ENCODE measurements around the gene TOP2B. TPM values are rescaled to one million over a fixed set of nuclear protein-coding genes. Genes with fewer than 3 reads are reported as not detected.

The TOP2B gene
- total and polyA plus RNA-seq, 9 of the 15 experiments (the other 6 are each of a cell fraction or from before 2014, with no cell fraction given), result 45.3 to 186 (median 134) TPM

DNA sequence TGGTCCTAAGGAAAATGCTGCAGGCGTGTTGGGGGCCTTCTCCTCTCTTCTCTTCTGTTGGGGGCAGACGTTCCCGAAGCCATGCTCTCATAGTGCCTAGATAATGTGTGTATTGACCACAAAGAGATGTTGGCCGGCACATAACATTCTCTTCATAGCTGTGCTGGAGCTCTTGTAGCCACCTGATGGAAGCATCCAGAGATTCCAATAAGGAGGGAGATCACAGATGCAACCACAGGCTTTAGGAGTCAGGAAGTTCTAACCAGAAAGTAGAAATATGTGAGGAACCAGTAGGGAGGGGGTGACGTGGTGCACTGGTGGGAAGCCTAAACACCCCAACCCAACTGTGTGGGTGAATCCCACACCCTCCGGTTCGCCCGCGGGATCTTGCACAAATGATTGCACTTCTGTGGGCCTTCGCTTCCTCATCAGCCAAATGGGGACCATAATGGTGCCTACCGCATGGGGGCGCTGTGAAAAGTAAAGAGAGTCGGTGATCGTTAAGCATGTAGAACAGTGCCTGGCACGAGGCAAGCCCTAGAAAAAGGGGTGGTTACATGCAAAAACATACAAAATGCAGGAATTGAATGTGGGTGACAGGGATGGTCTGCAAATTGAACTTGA is 87.8 kb downstream of the TOP2B start (continued):
- TF ChIP-seq TCF15 (CRISPR knock-in tag; IDR thresholded peaks at IDR 0.05), result no peak
- TF ChIP-seq, protein P1, sequence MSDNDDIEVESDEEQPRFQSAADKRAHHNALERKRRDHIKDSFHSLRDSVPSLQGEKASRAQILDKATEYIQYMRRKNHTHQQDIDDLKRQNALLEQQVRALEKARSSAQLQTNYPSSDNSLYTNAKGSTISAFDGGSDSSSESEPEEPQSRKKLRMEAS (CRISPR knock-in tag; IDR thresholded peaks at IDR 0.05), result peak; percentile 37; the same call in 1 of the 2 replicates
- TF ChIP-seq BHLHE40 (IDR thresholded peaks at IDR 0.05; ENCODE audit: low read length), result 0 out of 2 replicates have a peak, but pooled peaks have one; percentile 23
- TF ChIP-seq, protein P2, sequence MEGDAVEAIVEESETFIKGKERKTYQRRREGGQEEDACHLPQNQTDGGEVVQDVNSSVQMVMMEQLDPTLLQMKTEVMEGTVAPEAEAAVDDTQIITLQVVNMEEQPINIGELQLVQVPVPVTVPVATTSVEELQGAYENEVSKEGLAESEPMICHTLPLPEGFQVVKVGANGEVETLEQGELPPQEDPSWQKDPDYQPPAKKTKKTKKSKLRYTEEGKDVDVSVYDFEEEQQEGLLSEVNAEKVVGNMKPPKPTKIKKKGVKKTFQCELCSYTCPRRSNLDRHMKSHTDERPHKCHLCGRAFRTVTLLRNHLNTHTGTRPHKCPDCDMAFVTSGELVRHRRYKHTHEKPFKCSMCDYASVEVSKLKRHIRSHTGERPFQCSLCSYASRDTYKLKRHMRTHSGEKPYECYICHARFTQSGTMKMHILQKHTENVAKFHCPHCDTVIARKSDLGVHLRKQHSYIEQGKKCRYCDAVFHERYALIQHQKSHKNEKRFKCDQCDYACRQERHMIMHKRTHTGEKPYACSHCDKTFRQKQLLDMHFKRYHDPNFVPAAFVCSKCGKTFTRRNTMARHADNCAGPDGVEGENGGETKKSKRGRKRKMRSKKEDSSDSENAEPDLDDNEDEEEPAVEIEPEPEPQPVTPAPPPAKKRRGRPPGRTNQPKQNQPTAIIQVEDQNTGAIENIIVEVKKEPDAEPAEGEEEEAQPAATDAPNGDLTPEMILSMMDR (IDR thresholded peaks at IDR 0.05 in 2 of 3, conservative IDR thresholded peaks at IDR 0.05 in 1 of 3; ENCODE audit: insufficient read depth in 2 of 3, low read depth in 1 of 3, low read length in 3 of 3), result peak; percentile 67 to 91 (median 72)
- no peak for TF ChIP-seq PATZ1 (CRISPR knock-in tag; IDR thresholded peaks at IDR 0.05; ENCODE audit: borderline replicate concordance)
- peak in 1 of 2 experiments; percentile 53; a peak in 3 of 4 replicates for TF ChIP-seq RAD21 (CRISPR knock-in tag; conservative IDR thresholded peaks at IDR 0.05 in 1 of 2, IDR thresholded peaks at IDR 0.05 in 1 of 2)
- peak; percentile 81 for TF ChIP-seq XRCC5 (IDR thresholded peaks at IDR 0.05; ENCODE audit: low read depth, low read length)
- peak; percentile 46 for TF ChIP-seq CTCFL (IDR thresholded peaks at IDR 0.05; ENCODE audit: borderline replicate concordance, insufficient read depth, low read depth, low read length, poor library complexity, severe bottlenecking)
- TF ChIP-seq SMC3 (conservative IDR thresholded peaks at IDR 0.05; ENCODE audit: insufficient read depth, low read depth, low read length), result peak; percentile 42
